GM19238 (cell line): Measurements from ENCODE around the gene PLEKHG3.
"Not testable (repeated sequence)": the region's sequence is repeated elsewhere in the genome, so short reads cannot be mapped to it uniquely, and the experiment has no call there.

Experiments
- DNase-seq: peaks from one replicate; pipeline ENCODE4 v3.0.0; 2011; ENCODE audit warnings: low spot score; ENCODE audit not compliant: insufficient read length

PLEKHG3 gene

GRCh38 chr14:64704143-64704742, at the start of gene PLEKHG3:
TSS of gene PLEKHG3 (plus strand) at chr14:64704424. CDS start at chr14:64727632, 23,208 bp downstream.
- DNase-seq = no peak

- no peak for DNase-seq
Observed at GRCh38 chr14:64654901-64655300, 49.3 kb upstream of the PLEKHG3 start.

- no peak for DNase-seq
Observed at GRCh38 chr14:64656986-64657385, 47.2 kb upstream of the PLEKHG3 start.

GRCh38 chr14:64658201-64658600, 46.0 kb upstream of the PLEKHG3 start:
- no peak for DNase-seq

- DNase-seq = not testable (repeated sequence)
Observed at GRCh38 chr14:64658700-64659264, 45.4 kb upstream of the PLEKHG3 start.

GRCh38 chr14:64659366-64659765, 44.9 kb upstream of the PLEKHG3 start:
- no peak for DNase-seq

- DNase-seq = no peak
Observed at GRCh38 chr14:64663174-64663573, 41.0 kb upstream of the PLEKHG3 start.

- DNase-seq = peak; percentile 23
Observed at GRCh38 chr14:64671591-64671990, 32.6 kb upstream of the PLEKHG3 start.

GRCh38 chr14:64673316-64673715, 30.9 kb upstream of the PLEKHG3 start:
- DNase-seq = no peak

GRCh38 chr14:64673748-64674147, 30.5 kb upstream of the PLEKHG3 start:
- no peak for DNase-seq

- no peak for DNase-seq
Observed at GRCh38 chr14:64674829-64675228, 29.4 kb upstream of the PLEKHG3 start.

GRCh38 chr14:64675312-64675711, 28.9 kb upstream of the PLEKHG3 start:
- no peak for DNase-seq

GRCh38 chr14:64676410-64677008, 27.7 kb upstream of the PLEKHG3 start:
- no peak for DNase-seq

- DNase-seq = no peak
Observed at GRCh38 chr14:64680013-64680713, 24.1 kb upstream of the PLEKHG3 start.

GRCh38 chr14:64680714-64681065, 23.5 kb upstream of the PLEKHG3 start:
- no peak for DNase-seq

- no peak for DNase-seq
Observed at GRCh38 chr14:64681796-64682710, 22.2 kb upstream of the PLEKHG3 start.

GRCh38 chr14:64682843-64683242, 21.4 kb upstream of the PLEKHG3 start:
- no peak for DNase-seq

- DNase-seq = no peak
Observed at GRCh38 chr14:64683264-64683663, 21.0 kb upstream of the PLEKHG3 start.

- no peak for DNase-seq
Observed at GRCh38 chr14:64684091-64684490, 20.1 kb upstream of the PLEKHG3 start.

GRCh38 chr14:64685371-64686281, 18.6 kb upstream of the PLEKHG3 start:
- DNase-seq = no peak

- no peak for DNase-seq
Observed at GRCh38 chr14:64686282-64686615, 18.0 kb upstream of the PLEKHG3 start.
